ENCODE results near the gene TDRD12. TPM values are rescaled to one million over a fixed set of nuclear protein-coding genes. Genes with fewer than 3 reads are reported as not detected.

Gene TDRD12
- total RNA-seq, 1 donor from 2014 or later, result 0.07 TPM

GRCh38 chr19:32857584-32857983 lies 138.0 kb downstream of the TDRD12 start:
- no peaks in the 10 kb centered on the region for H3K79me2 ChIP-seq (ENCODE audit: low read depth)
- no peak overlapping the region for H3K4me3 ChIP-seq
- Mint-ChIP-seq H3K27me3 (ENCODE audit: insufficient read depth, low read depth) (no peaks in the 10 kb centered on the region), H3K9me3 (no peaks in the 10 kb centered on the region), H3K4me1 (no peaks in the 10 kb centered on the region), H3K4me3 (no peak overlapping the region), H3K27ac (no peak overlapping the region), H3K36me3 (no peaks in the 10 kb centered on the region)
- no peaks in the 10 kb centered on the region for H3K36me3 ChIP-seq
- no peak overlapping the region for H3K4me2 ChIP-seq
- no peaks in the 10 kb centered on the region for H3F3A ChIP-seq (ENCODE audit: low read depth)
- H3K27me3 ChIP-seq, result no peaks in the 10 kb centered on the region
- no peaks in the 10 kb centered on the region for H4K20me1 ChIP-seq (ENCODE audit: low read depth)
- no peak for TF ChIP-seq CTCF (IDR thresholded peaks at IDR 0.05)
- no peak for TF ChIP-seq EZH2 (IDR thresholded peaks at IDR 0.05)
- no peak for TF ChIP-seq EZH2phosphoT487 (IDR thresholded peaks at IDR 0.05)
- no peak overlapping the region for H3K9ac ChIP-seq
- H3K4me1 ChIP-seq, result no peaks in the 10 kb centered on the region
- no peak for DNase-seq (ENCODE audit: low spot score)
- no peak overlapping the region for H3K27ac ChIP-seq
- H3K9me3 ChIP-seq (ENCODE audit: low read depth), result no peaks in the 10 kb centered on the region
- no peak overlapping the region for H2AFZ ChIP-seq (replicated peaks)

- Mint-ChIP-seq H3K4me1 (no peaks in the 10 kb centered on the region), H3K27ac (no peak overlapping the region), H3K27me3 (ENCODE audit: insufficient read depth, low read depth) (no peaks in the 10 kb centered on the region), H3K4me3 (no peak overlapping the region), H3K9me3 (no peaks in the 10 kb centered on the region), H3K36me3 (no peaks in the 10 kb centered on the region)
- H3K79me2 ChIP-seq (ENCODE audit: low read depth), result no peaks in the 10 kb centered on the region
- H3K9me3 ChIP-seq (ENCODE audit: low read depth), result no peaks in the 10 kb centered on the region
- no peak for DNase-seq (ENCODE audit: low spot score)
- H3K4me1 ChIP-seq, result no peaks in the 10 kb centered on the region
- H2AFZ ChIP-seq (replicated peaks), result no peak overlapping the region
- no peak for TF ChIP-seq CTCF (IDR thresholded peaks at IDR 0.05)
- H4K20me1 ChIP-seq (ENCODE audit: low read depth), result no peaks in the 10 kb centered on the region
- no peak overlapping the region for H3K4me3 ChIP-seq
- H3K4me2 ChIP-seq, result no peak overlapping the region
- H3K36me3 ChIP-seq, result no peaks in the 10 kb centered on the region
- no peaks in the 10 kb centered on the region for H3K27me3 ChIP-seq
- H3K9ac ChIP-seq, result no peak overlapping the region
- no peaks in the 10 kb centered on the region for H3F3A ChIP-seq (ENCODE audit: low read depth)
- no peak overlapping the region for H3K27ac ChIP-seq
Measured at GRCh38 chr19:32858155-32858554, 138.6 kb downstream of the TDRD12 start.

- no peaks in the 10 kb centered on the region for H3F3A ChIP-seq (ENCODE audit: low read depth)
- no peak for DNase-seq (ENCODE audit: low spot score)
- H3K36me3 ChIP-seq, result no peaks in the 10 kb centered on the region
- no peaks in the 10 kb centered on the region for H3K4me1 ChIP-seq
- Mint-ChIP-seq H3K27me3 (ENCODE audit: insufficient read depth, low read depth) (no peaks in the 10 kb centered on the region), H3K27ac (no peak overlapping the region), H3K4me3 (no peak overlapping the region), H3K4me1 (no peaks in the 10 kb centered on the region), H3K9me3 (no peaks in the 10 kb centered on the region), H3K36me3 (no peaks in the 10 kb centered on the region)
- no peak overlapping the region for H3K9ac ChIP-seq
- no peaks in the 10 kb centered on the region for H3K27me3 ChIP-seq
- H3K4me3 ChIP-seq, result no peak overlapping the region
- H2AFZ ChIP-seq (replicated peaks), result no peak overlapping the region
- H3K4me2 ChIP-seq, result no peak overlapping the region
- no peak overlapping the region for H3K27ac ChIP-seq
- TF ChIP-seq CTCF (IDR thresholded peaks at IDR 0.05), result no peak
- no peak for TF ChIP-seq EZH2phosphoT487 (IDR thresholded peaks at IDR 0.05)
- TF ChIP-seq EZH2 (IDR thresholded peaks at IDR 0.05), result no peak
- no peaks in the 10 kb centered on the region for H3K79me2 ChIP-seq (ENCODE audit: low read depth)
- H3K9me3 ChIP-seq (ENCODE audit: low read depth), result no peaks in the 10 kb centered on the region
- no peaks in the 10 kb centered on the region for H4K20me1 ChIP-seq (ENCODE audit: low read depth)
Measured at GRCh38 chr19:32858559-32858958, 139.0 kb downstream of the TDRD12 start.

- TF ChIP-seq CTCF (IDR thresholded peaks at IDR 0.05), result no peak
- Histone ChIP-seq H4K20me1 (ENCODE audit: low read depth) (no peaks in the 10 kb centered on the region), H3K4me2 (no peak overlapping the region), H3K36me3 (no peaks in the 10 kb centered on the region), H3F3A (ENCODE audit: low read depth) (no peaks in the 10 kb centered on the region), H3K4me3 (no peak overlapping the region), H2AFZ (replicated peaks) (no peak overlapping the region), H3K27me3 (no peaks in the 10 kb centered on the region), H3K27ac (no peak overlapping the region), H3K9me3 (ENCODE audit: low read depth) (no peaks in the 10 kb centered on the region), H3K4me1 (no peaks in the 10 kb centered on the region), H3K9ac (no peak overlapping the region), H3K79me2 (ENCODE audit: low read depth) (no peaks in the 10 kb centered on the region)
- H3K9me3 Mint-ChIP-seq, result no peaks in the 10 kb centered on the region
- DNase-seq (ENCODE audit: low spot score), result no peak
- no peak overlapping the region for H3K27ac Mint-ChIP-seq
- H3K4me3 Mint-ChIP-seq, result no peak overlapping the region
- no peaks in the 10 kb centered on the region for H3K4me1 Mint-ChIP-seq
- no peaks in the 10 kb centered on the region for H3K27me3 Mint-ChIP-seq (ENCODE audit: insufficient read depth, low read depth)
- H3K36me3 Mint-ChIP-seq, result no peaks in the 10 kb centered on the region
Measured at GRCh38 chr19:32859591-32859990, 140.0 kb downstream of the TDRD12 start.
